KMS-11 (cell line): ENCODE results near the gene TCF12.

Experiments
- H2AFZ ChIP-seq: fragments of 200-600 bp; sonication (generic); 2 replicates; pipeline ENCODE4 v1.6.1; 2016; ENCODE audit warnings: antibody characterized with exemption, mixed run types, low read depth
- H3K27ac ChIP-seq: fragments of 200-600 bp; sonication (generic); 2 replicates; pipeline ENCODE4 v1.6.1; 2016; ENCODE audit warnings: mild to moderate bottlenecking, mixed run types
- H3K27me3 ChIP-seq: fragments of 200-600 bp; sonication (generic); 2 replicates; pipeline ENCODE4 v1.6.1; 2017; ENCODE audit warnings: mild to moderate bottlenecking, low read depth, mixed run types, moderate library complexity; ENCODE audit not compliant: insufficient read depth
- H3K36me3 ChIP-seq: fragments of 200-600 bp; sonication (generic); 2 replicates; pipeline ENCODE4 v1.6.1; 2017; ENCODE audit warnings: mild to moderate bottlenecking, mixed run types; ENCODE audit not compliant: insufficient read depth
- H3K4me1 ChIP-seq: fragments of 200-600 bp; sonication (generic); 2 replicates; pipeline ENCODE4 v1.6.1; 2016; ENCODE audit warnings: mild to moderate bottlenecking, low read depth, mixed run types; ENCODE audit not compliant: poor library complexity, severe bottlenecking
- H3K4me2 ChIP-seq: fragments of 200-600 bp; sonication (generic); 2 replicates; pipeline ENCODE4 v1.7.0; 2016; ENCODE audit warnings: mild to moderate bottlenecking, mixed run types
- H3K4me3 ChIP-seq: fragments of 200-600 bp; sonication (generic); IDR thresholded peaks from 2 replicates; pipeline ENCODE4 v1.6.1; 2017; ENCODE audit warnings: low read depth, low read length, mixed read lengths; ENCODE audit not compliant: insufficient read depth
- H3K79me2 ChIP-seq: fragments of 200-600 bp; sonication (generic); 2 replicates; pipeline ENCODE4 v1.6.1; 2016; ENCODE audit warnings: low read depth, mixed run types; ENCODE audit not compliant: insufficient read depth
- H3K9ac ChIP-seq: fragments of 200-600 bp; sonication (generic); 2 replicates; pipeline ENCODE4 v1.6.1; 2016; ENCODE audit warnings: mild to moderate bottlenecking, mixed run types
- H4K20me1 ChIP-seq: fragments of 200-600 bp; sonication (generic); 2 replicates; pipeline ENCODE4 v1.6.1; 2016; ENCODE audit warnings: mild to moderate bottlenecking, mixed run types; ENCODE audit not compliant: insufficient read depth
- TF ChIP-seq, protein P1 (sequence below): fragments of 200-600 bp; sonication (generic); conservative IDR thresholded peaks from 2 replicates; pipeline ENCODE4 v1.6.1; 2017; ENCODE audit warnings: low read depth, mild to moderate bottlenecking, antibody characterized with exemption, low read length, moderate library complexity, mixed read lengths

TCF12 gene

DNA sequence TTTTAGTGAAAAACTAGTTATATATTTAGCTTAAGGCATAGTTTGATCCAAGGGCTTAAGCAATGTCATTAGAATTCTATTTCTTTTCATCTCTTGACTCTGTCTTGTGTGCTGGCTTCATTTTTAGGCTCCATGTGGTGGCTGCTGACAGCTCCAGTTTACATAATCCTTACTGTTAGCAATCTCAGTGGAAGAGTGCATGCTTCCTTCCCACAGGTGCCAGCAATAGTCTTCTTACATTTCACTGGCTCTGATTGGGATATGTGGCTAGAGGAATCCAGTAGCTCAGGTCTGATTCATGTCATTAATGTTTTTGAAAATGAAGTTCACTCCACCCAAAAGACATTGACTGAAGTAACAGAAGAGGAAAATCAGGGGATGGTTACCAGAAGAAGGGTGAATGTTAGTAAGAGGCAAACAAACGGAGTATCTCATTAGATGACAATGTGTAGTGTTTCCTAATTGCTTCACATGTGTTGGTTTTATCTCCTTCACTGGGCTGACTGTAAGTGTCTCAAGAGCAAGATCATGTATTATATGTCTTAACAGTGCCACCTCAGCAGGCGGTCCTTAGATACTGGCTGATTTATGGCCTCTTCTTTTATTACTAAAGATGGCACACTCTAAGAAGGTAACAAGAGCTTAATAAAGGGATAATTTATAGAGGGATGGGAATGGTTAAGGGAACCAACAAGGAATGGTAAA, 25.6 kb upstream of the TCF12 start:
- H3K4me3 ChIP-seq = no peak overlapping the region
- no peaks in the 10 kb centered on the region for H4K20me1 ChIP-seq
- H3K4me2 ChIP-seq = no peak overlapping the region
- H3K27ac ChIP-seq = no peak overlapping the region
- H3K27me3 ChIP-seq = no peaks in the 10 kb centered on the region
- H3K36me3 ChIP-seq = no peaks in the 10 kb centered on the region
- H3K9ac ChIP-seq = no peak overlapping the region
- peaks cover 7% of the 10 kb centered on the region for H3K4me1 ChIP-seq
- H3K79me2 ChIP-seq = no peaks in the 10 kb centered on the region
- no peak overlapping the region for H2AFZ ChIP-seq
- TF ChIP-seq, protein P1, sequence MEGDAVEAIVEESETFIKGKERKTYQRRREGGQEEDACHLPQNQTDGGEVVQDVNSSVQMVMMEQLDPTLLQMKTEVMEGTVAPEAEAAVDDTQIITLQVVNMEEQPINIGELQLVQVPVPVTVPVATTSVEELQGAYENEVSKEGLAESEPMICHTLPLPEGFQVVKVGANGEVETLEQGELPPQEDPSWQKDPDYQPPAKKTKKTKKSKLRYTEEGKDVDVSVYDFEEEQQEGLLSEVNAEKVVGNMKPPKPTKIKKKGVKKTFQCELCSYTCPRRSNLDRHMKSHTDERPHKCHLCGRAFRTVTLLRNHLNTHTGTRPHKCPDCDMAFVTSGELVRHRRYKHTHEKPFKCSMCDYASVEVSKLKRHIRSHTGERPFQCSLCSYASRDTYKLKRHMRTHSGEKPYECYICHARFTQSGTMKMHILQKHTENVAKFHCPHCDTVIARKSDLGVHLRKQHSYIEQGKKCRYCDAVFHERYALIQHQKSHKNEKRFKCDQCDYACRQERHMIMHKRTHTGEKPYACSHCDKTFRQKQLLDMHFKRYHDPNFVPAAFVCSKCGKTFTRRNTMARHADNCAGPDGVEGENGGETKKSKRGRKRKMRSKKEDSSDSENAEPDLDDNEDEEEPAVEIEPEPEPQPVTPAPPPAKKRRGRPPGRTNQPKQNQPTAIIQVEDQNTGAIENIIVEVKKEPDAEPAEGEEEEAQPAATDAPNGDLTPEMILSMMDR = no peak

DNA sequence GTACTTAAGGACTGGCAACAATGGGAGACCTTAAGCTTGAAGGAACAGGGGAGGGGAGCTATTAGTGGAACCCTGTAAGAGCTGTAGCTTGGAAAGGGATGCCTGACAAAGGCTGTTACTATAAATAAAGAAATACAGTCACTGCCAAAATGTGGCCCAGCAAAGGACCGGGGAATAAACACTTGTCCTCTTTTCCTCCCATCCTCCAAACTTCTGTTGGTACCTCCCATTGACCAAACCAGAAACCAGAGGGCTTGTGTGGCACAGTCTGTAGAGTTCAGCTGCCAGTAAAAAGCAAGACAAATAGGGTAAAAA, 25.1 kb upstream of the TCF12 start:
- Histone ChIP-seq H3K9ac (no peak overlapping the region), H3K27me3 (no peaks in the 10 kb centered on the region), H4K20me1 (no peaks in the 10 kb centered on the region), H3K27ac (no peak overlapping the region), H2AFZ (no peak overlapping the region), H3K36me3 (no peaks in the 10 kb centered on the region), H3K79me2 (no peaks in the 10 kb centered on the region), H3K4me1 (peaks cover 2% of the 10 kb centered on the region), H3K4me3 (no peak overlapping the region), H3K4me2 (no peak overlapping the region)
- TF ChIP-seq, protein P1 = no peak

DNA sequence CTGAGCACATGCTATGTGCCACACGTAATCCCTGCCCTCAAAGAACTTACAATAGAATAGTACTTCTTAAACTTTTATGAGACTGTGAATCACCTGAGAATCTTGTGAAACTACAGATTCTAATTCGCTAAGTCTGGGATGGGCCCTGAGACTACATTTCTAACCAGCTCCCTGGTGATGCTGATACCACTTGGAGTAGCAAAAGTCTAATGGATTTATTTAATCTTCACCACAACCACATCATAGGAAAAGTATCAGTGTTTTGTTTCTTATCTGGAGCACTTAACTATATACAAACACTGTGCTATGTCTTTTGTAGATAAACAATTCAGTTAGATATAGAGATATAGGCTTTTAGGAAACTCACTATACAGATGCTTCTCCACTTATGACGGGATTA, 23.8 kb upstream of the TCF12 start:
- H3K4me2 ChIP-seq = no peak overlapping the region
- H3K36me3 ChIP-seq = no peaks in the 10 kb centered on the region
- no peak overlapping the region for H2AFZ ChIP-seq
- no peaks in the 10 kb centered on the region for H3K27me3 ChIP-seq
- TF ChIP-seq, protein P1 = no peak
- H3K4me3 ChIP-seq = no peak overlapping the region
- H3K9ac ChIP-seq = no peak overlapping the region
- no peaks in the 10 kb centered on the region for H4K20me1 ChIP-seq
- H3K79me2 ChIP-seq = no peaks in the 10 kb centered on the region
- H3K4me1 ChIP-seq = no peaks in the 10 kb centered on the region
- no peak overlapping the region for H3K27ac ChIP-seq

DNA sequence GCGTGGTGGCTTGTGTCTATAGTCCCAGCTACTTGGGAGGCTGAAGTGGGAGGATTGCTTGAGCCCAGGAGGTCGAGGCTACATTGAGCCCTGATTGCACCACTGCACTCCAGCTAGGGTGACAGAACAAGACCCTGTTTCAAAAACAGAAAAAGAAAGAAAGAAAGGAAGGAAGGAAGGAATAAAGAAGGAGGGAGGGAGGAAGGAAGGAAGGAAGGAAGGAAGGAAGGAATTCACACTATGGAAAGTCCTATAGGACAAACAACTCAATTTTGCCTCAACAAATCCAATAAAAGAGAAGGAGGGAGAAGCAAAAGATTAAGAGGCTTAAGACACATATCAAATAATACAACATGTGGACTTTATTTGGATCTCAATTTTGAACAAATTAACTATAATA, 16.5 kb upstream of the TCF12 start:
- TF ChIP-seq, protein P1 = no peak
- Histone ChIP-seq H3K4me2 (no peak overlapping the region), H3K36me3 (no peaks in the 10 kb centered on the region), H3K4me1 (no peaks in the 10 kb centered on the region), H3K27ac (no peak overlapping the region), H3K27me3 (no peaks in the 10 kb centered on the region), H3K79me2 (no peaks in the 10 kb centered on the region), H4K20me1 (no peaks in the 10 kb centered on the region), H2AFZ (no peak overlapping the region), H3K9ac (no peak overlapping the region), H3K4me3 (no peak overlapping the region)
